HG02870 (cell line): ENCODE data around the gene KCNJ9.
A peak's percentile ranks its signal among the peaks of the same experiment; 100 is the strongest.
"Not testable (repeated sequence)": the region's sequence is repeated elsewhere in the genome, so short reads cannot be mapped to it uniquely, and the experiment has no call there.

Source experiments
- ATAC-seq: cut with Tn5 transposase; IDR thresholded peaks from one replicate; pipeline ENCODE4 v1.9.1; 2021; ENCODE audit warnings: mild to moderate bottlenecking, moderate library complexity; ENCODE audit not compliant: unreplicated experiment

Gene KCNJ9

GRCh38 chr1:160081261-160081936 lies at the start of gene KCNJ9:
Gene KCNJ9 (plus strand): TSS chr1:160081538. CDS start chr1:160084031, 2,493 bp downstream.
- ATAC-seq: no peak

GRCh38 chr1:160032165-160032820 lies 49.0 kb upstream of the KCNJ9 start:
- ATAC-seq: peak; percentile 16

GRCh38 chr1:160040476-160040875 lies 40.9 kb upstream of the KCNJ9 start:
- ATAC-seq: no peak

GRCh38 chr1:160043543-160043942 lies 37.8 kb upstream of the KCNJ9 start:
- ATAC-seq: no peak

- no peak for ATAC-seq
Measured at GRCh38 chr1:160045653-160046052, 35.7 kb upstream of the KCNJ9 start.

- ATAC-seq: no peak
Measured at GRCh38 chr1:160046494-160047110, 34.7 kb upstream of the KCNJ9 start.

GRCh38 chr1:160047111-160047991 lies 34.0 kb upstream of the KCNJ9 start:
- no peak for ATAC-seq

- no peak for ATAC-seq
Measured at GRCh38 chr1:160048335-160048734, 33.0 kb upstream of the KCNJ9 start.

- no peak for ATAC-seq
Measured at GRCh38 chr1:160049101-160049500, 32.2 kb upstream of the KCNJ9 start.

- ATAC-seq: not testable (repeated sequence)
Measured at GRCh38 chr1:160050182-160050581, 31.2 kb upstream of the KCNJ9 start.

- ATAC-seq: no peak
Measured at GRCh38 chr1:160050619-160051018, 30.7 kb upstream of the KCNJ9 start.

GRCh38 chr1:160052936-160053335 lies 28.4 kb upstream of the KCNJ9 start:
- no peak for ATAC-seq

GRCh38 chr1:160053548-160054365 lies 27.6 kb upstream of the KCNJ9 start:
- ATAC-seq: no peak

- no peak for ATAC-seq
Measured at GRCh38 chr1:160056648-160057169, 24.6 kb upstream of the KCNJ9 start.

GRCh38 chr1:160058087-160058486 lies 23.3 kb upstream of the KCNJ9 start:
- ATAC-seq: no peak

GRCh38 chr1:160061369-160062229 lies 19.7 kb upstream of the KCNJ9 start:
- no peak for ATAC-seq

- ATAC-seq: no peak
Measured at GRCh38 chr1:160062230-160062532, 19.2 kb upstream of the KCNJ9 start.

- ATAC-seq: no peak
Measured at GRCh38 chr1:160063176-160063575, 18.2 kb upstream of the KCNJ9 start.

- no peak for ATAC-seq
Measured at GRCh38 chr1:160064164-160064563, 17.2 kb upstream of the KCNJ9 start.
